Vagina (tissue), 2 donors: ENCODE measurements around the gene LYPLAL1. TPM values are rescaled to one million over a fixed set of nuclear protein-coding genes. Genes with fewer than 3 reads are reported as not detected.
A peak's percentile ranks its signal among the peaks of the same experiment; 100 is the strongest.

Experiments used
- DNase-seq, 2 donors: peaks; one replicate each; pipeline ENCODE4 v3.0.0-alpha.2; 2017; ENCODE audit errors: extremely low spot score in 2 of 2
- H3K27ac ChIP-seq: fragments of 200-600 bp; sonication (generic); one replicate; pipeline ENCODE4 v1.5.1; 2019
- H3K27me3 ChIP-seq: fragments of 200-600 bp; sonication (generic); one replicate; pipeline ENCODE4 v1.5.1; 2019
- H3K36me3 ChIP-seq, 2 donors: fragments of 200-600 bp; sonication (generic); one replicate each; pipeline ENCODE4 v1.5.1; 2017 to 2019
- H3K4me1 ChIP-seq: fragments of 200-600 bp; sonication (generic); one replicate; pipeline ENCODE4 v1.5.1; 2019
- H3K4me3 ChIP-seq, 2 donors: fragments of 200-600 bp; sonication (generic); 1 replicate in 1 of 2; 2 replicates in 1 of 2; pipeline ENCODE4 v1.5.1; 2016 to 2019
- H3K9me3 ChIP-seq: fragments of 200-600 bp; sonication (generic); one replicate; pipeline ENCODE4 v1.5.1; 2019
- CTCF ChIP-seq, 3 experiments: fragments of 450-650 bp in 2 of 3; fragments of 200-600 bp in 1 of 3; sonication (generic) in 1 of 3; IDR thresholded peaks; one replicate each; pipeline ENCODE4 v1.5.1; 2017 to 2019; ENCODE audit warnings: antibody characterized with exemption in 3 of 3, mild to moderate bottlenecking in 2 of 3, moderate library complexity in 2 of 3
- POLR2A ChIP-seq, 2 donors: fragments of 450-650 bp; IDR thresholded peaks; one replicate each; pipeline ENCODE4 v1.6.1; 2017; ENCODE audit warnings: antibody characterized with exemption in 2 of 2, mild to moderate bottlenecking in 2 of 2, moderate library complexity in 2 of 2
- POLR2AphosphoS5 ChIP-seq, 2 donors: sonication (generic); formaldehyde crosslinking; IDR thresholded peaks; one replicate each; pipeline ENCODE4 v1.9.0; 2017; ENCODE audit warnings: antibody characterized with exemption in 2 of 2, mild to moderate bottlenecking in 2 of 2, low read depth in 1 of 2; ENCODE audit not compliant: insufficient read depth in 1 of 2
- intact Hi-C: fragments of 100-400 bp; cut with DNase I; formaldehyde crosslinking; loops from one replicate; pipeline ENCODE4 v1.15.1; 2023
- total RNA-seq: library from RNA; depleted of rRNA; stranded (reverse); fragments of >200 nt; gene quantifications from one replicate; pipeline ENCODE4 v1.2.3, GENCODE V29; 2016

The LYPLAL1 gene
- total RNA-seq, 1 donor from 2014 or later, result 14.0 TPM

GRCh38 chr1:219171192-219171935 lies 2.3 kb upstream of the LYPLAL1 start:
- intact Hi-C loops, result no loop called here
- Histone ChIP-seq H3K27ac (no peak overlapping the region), H3K36me3 (no peaks in the 10 kb centered on the region), H3K4me3 (no peak overlapping the region), H3K9me3 (no peaks in the 10 kb centered on the region), H3K27me3 (no peaks in the 10 kb centered on the region), H3K4me1 (peaks cover 26% of the 10 kb centered on the region)
- TF ChIP-seq POLR2AphosphoS5 (IDR thresholded peaks at IDR 0.05; ENCODE audit: insufficient read depth in 1 of 2, low read depth in 1 of 2) (no peak), CTCF (IDR thresholded peaks at IDR 0.05) (no peak), POLR2A (IDR thresholded peaks at IDR 0.05) (no peak)
- no peak for DNase-seq

GRCh38 chr1:219172821-219173220 lies 857 bp upstream of the LYPLAL1 start:
- H3K4me3 ChIP-seq, result no peak overlapping the region
- TF ChIP-seq POLR2A (IDR thresholded peaks at IDR 0.05) (no peak), POLR2AphosphoS5 (IDR thresholded peaks at IDR 0.05; ENCODE audit: insufficient read depth in 1 of 2, low read depth in 1 of 2) (no peak), CTCF (IDR thresholded peaks at IDR 0.05) (no peak)
- H3K27me3 ChIP-seq, result no peaks in the 10 kb centered on the region
- no peaks in the 10 kb centered on the region for H3K36me3 ChIP-seq
- intact Hi-C loops, result no loop called here
- peaks cover 39% of the 10 kb centered on the region for H3K4me1 ChIP-seq
- DNase-seq, result no peak
- peak overlapping the region; percentile 95 for H3K27ac ChIP-seq
- no peaks in the 10 kb centered on the region for H3K9me3 ChIP-seq

- Histone ChIP-seq H3K4me3 (peak overlapping the region; percentile 61 to 65), H3K27me3 (no peaks in the 10 kb centered on the region), H3K4me1 (peaks cover 44% of the 10 kb centered on the region), H3K9me3 (no peaks in the 10 kb centered on the region), H3K36me3 (no peaks in the 10 kb centered on the region), H3K27ac (peak overlapping the region; percentile 95)
- no peak for DNase-seq
- TF ChIP-seq POLR2A (IDR thresholded peaks at IDR 0.05) (no peak), POLR2AphosphoS5 (IDR thresholded peaks at IDR 0.05; ENCODE audit: insufficient read depth in 1 of 2, low read depth in 1 of 2) (no peak), CTCF (IDR thresholded peaks at IDR 0.05) (no peak)
- intact Hi-C loops, result no loop called here
Measured at GRCh38 chr1:219173434-219173757, 282 bp upstream of the LYPLAL1 start.

GRCh38 chr1:219174460-219175211 lies 958 bp downstream of the LYPLAL1 start:
- no peak for DNase-seq
- intact Hi-C loops, result no loop called here

GRCh38 chr1:219175212-219175564 lies 1.5 kb downstream of the LYPLAL1 start:
- DNase-seq, result no peak
- Histone ChIP-seq H3K4me1 (peaks cover 62% of the 10 kb centered on the region), H3K4me3 (peak overlapping the region; percentile 61 to 65), H3K36me3 (no peaks in the 10 kb centered on the region), H3K9me3 (no peaks in the 10 kb centered on the region), H3K27me3 (no peaks in the 10 kb centered on the region), H3K27ac (peak overlapping the region; percentile 95)
- TF ChIP-seq POLR2AphosphoS5 (IDR thresholded peaks at IDR 0.05; ENCODE audit: insufficient read depth in 1 of 2, low read depth in 1 of 2) (no peak), CTCF (IDR thresholded peaks at IDR 0.05) (no peak), POLR2A (IDR thresholded peaks at IDR 0.05) (no peak)
- intact Hi-C loops, result no loop called here

More at GRCh38 chr1:219174460-219175211, 958 bp downstream of the LYPLAL1 start:
- Histone ChIP-seq H3K4me3 (peak overlapping the region; percentile 61 to 65), H3K27me3 (no peaks in the 10 kb centered on the region), H3K4me1 (peaks cover 57% of the 10 kb centered on the region), H3K36me3 (no peaks in the 10 kb centered on the region), H3K27ac (peak overlapping the region; percentile 95), H3K9me3 (no peaks in the 10 kb centered on the region)
- TF ChIP-seq POLR2AphosphoS5 (IDR thresholded peaks at IDR 0.05; ENCODE audit: insufficient read depth in 1 of 2, low read depth in 1 of 2) (peak in 1 of 2 donors; percentile 72), POLR2A (IDR thresholded peaks at IDR 0.05) (no peak)
